NCI-H1048 (cell line): Measurements from ENCODE around the gene RESF1.

Experiments
- DNase-seq: peaks from one replicate; lab custom pipeline; 2025; lab: John Stamatoyannopoulos, UW

Gene RESF1

DNA sequence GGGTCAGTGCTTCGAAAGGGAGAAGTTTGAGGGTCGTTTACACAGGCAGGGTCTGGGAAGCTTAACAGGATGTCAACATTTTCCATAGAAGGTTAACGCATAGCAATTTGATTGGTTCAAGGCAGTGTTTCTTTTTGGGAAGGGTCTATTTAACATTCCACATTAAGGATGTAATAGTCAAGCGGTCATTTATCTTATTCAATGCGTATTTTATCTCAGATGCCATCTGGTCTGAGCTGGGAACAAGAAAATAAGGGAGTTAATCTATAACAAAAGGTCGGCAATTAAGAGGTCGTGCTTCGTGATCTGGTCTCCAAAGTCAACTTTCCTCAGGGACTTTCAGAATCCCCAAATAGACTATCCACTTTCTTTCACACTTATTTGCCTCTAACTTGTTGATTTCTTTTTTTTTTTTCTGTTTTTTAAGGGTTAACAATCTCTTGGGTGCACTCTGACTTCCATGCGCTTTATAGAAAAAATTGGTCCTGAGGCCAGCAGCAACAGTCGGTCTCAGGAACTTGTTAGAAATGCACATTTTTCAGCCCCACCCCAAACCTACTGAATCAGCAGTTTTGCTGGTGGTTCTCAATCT, 550 bp upstream of the RESF1 start:
- no peak for DNase-seq

GRCh38 chr12:31959701-31960391, 631 bp downstream of the RESF1 start:
- no peak for DNase-seq

- no peak for DNase-seq
Measured at GRCh38 chr12:31961137-31961536, 1.9 kb downstream of the RESF1 start.

GRCh38 chr12:31962076-31962475, 2.9 kb downstream of the RESF1 start:
- no peak for DNase-seq

DNA sequence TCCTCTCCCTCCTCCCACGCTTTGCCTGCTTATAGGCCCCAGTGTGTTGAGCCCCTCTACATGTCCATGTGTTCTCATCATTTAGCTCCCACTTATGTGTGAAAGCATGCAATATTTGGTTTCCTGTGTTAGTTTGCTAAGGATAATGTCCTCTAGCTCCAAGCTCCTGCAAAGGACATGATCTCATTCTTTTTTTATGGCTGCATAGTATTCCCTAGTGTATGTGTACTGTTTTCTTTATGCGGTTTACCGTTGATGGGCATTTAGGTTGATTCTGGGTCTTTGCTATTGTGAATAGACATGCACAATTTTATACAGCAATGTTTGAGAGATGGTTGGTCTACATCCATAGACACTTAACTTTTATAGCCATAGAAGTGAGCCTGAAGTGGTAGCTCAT, 5.1 kb downstream of the RESF1 start:
- no peak for DNase-seq

DNA sequence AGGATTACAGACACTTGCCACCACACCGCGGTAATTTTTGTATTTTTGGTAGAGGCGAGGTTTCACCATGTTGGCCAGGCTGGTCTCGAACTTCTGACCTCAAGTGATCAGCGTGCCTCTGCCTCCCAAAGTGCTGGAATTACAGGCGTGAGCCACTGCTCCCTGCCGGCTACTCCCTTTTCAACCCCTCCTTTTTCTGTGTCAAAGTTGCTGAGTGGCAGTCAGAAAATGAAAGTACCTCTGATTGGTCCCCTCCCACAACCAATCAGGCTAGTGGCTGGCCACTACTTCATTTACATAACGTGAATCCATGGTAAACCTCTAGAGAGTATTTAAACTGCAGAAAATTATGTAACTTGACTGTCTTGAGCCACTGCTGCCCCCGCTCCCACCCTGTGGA, 5.9 kb downstream of the RESF1 start:
- no peak for DNase-seq

DNA sequence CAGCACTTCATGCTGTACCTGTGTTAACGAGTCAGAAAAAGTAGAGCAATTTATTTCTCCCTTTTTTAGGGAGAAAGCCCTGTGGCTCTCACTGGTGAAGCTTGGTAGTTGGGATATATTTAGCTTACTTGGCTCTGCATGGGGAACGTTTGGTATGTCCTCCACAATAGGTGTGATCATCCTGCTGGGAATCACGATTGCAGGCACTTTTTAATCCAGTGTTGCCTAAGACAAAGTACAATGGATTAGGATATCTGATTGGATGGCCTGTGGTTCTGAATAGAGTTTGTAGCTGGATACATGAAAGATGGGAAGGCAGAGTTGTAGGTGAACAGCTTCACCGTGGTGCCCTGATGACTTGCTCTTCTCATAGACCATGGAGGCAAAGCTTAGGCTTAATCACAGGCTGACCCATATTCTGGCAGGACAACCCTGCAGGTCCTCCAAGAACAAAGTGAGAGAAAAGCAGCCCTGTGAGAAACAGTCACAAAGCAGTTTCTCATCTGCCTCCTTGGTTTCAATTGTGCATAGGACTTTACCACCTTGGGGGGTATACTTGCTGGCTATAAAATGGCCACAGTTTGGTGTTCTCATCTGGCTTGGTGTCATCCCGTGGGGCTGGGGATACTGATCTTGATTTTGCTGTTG, 7.5 kb downstream of the RESF1 start:
- no peak for DNase-seq

GRCh38 chr12:31967539-31967938, 8.3 kb downstream of the RESF1 start:
- DNase-seq, result no peak

GRCh38 chr12:31970199-31970598, 11.0 kb downstream of the RESF1 start:
- no peak for DNase-seq

GRCh38 chr12:31973818-31974217, 14.6 kb downstream of the RESF1 start:
- no peak for DNase-seq

GRCh38 chr12:31974673-31975072, 15.5 kb downstream of the RESF1 start:
- DNase-seq, result no peak

DNA sequence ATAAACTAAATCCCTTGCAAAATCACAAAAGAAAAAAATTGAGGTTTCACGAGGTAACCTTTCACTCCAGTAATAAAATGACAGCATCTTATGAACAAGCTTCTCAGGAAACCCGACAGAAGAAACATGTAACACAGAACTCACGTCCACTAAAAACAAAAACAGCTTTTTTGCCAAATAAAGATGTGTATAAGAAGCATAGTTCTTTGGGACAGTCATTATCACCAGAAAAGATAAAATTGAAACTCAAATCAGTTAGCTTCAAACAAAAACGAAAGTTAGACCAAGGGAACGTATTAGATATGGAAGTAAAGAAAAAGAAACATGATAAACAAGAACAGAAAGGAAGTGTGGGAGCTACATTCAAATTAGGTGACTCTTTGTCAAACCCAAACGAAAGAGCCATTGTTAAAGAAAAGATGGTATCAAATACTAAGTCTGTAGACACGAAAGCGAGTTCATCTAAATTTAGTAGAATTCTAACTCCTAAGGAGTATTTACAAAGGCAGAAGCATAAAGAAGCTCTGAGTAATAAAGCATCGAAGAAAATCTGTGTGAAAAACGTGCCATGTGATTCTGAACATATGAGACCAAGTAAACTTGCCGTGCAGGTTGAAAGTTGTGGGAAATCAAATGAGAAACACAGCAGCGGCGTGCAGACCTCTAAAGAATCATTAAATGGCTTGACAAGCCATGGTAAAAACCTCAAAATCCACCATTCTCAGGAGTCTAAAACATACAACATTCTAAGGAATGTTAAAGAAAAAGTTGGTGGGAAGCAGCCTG, 25.8 kb downstream of the RESF1 start:
- DNase-seq, result no peak

- no peak for DNase-seq
Measured at GRCh38 chr12:31985832-31986231, 26.6 kb downstream of the RESF1 start.

GRCh38 chr12:31989571-31990362, 30.6 kb downstream of the RESF1 start:
- no peak for DNase-seq

- DNase-seq, result no peak
Measured at GRCh38 chr12:31991146-31991545, 31.9 kb downstream of the RESF1 start.

GRCh38 chr12:31991815-31992214, 32.6 kb downstream of the RESF1 start:
- DNase-seq, result no peak

DNA sequence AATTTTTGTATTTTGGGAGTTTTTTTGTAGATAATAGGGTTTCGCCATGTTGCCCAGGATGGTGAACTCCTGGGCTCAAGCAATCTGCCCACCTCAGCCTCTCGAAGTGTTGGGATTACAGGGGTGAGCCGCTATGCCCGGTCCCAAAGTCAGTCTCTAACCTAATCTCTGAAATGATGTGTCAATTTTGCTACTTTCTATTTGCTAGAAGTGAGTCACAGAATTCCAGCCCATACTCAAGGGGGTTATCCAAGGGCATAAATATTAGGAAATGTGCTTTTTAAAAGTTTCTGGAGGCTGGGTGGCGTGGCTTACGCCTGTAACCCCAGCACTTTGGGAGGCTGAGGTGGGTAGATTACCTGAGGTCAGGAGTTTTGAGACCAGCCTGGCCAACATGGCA, 40.5 kb downstream of the RESF1 start:
- no peak for DNase-seq

GRCh38 chr12:32000373-32001005, 41.3 kb downstream of the RESF1 start:
- DNase-seq, result no peak

- no peak for DNase-seq
Measured at GRCh38 chr12:32002848-32003493, 43.8 kb downstream of the RESF1 start.

DNA sequence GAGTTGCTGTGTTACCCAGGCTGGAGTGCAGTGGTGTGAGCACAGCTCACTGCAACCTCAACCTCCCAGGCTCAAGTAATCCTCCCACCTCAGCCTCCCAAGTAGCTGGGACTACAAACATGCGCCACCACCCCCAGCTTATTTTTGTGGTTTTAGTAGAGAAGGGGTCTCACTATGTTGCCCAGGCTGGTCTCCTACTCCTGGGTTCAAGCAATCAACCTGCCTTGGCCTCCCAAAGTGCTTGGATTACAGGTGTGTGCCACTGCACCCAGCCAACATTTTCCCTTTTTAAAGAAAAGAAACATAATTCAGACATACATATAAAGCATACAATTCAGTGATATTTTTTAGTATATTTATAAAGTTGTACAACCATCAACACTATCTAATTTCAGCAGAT, 44.4 kb downstream of the RESF1 start:
- DNase-seq, result no peak
